ENCODE measurements around the gene VPS54.

The VPS54 gene

GRCh38 chr2:64040161-64040560 lies 20.9 kb upstream of the VPS54 start:
- no peak overlapping the region for H3K4me3 ChIP-seq (ENCODE audit: low read length)
- DNase-seq (ENCODE audit: low read depth), result no peak
- no peak for TF ChIP-seq CTCF (IDR thresholded peaks at IDR 0.05; ENCODE audit: insufficient read depth, low read depth, low read length, missing control alignments)

GRCh38 chr2:64036034-64036705 lies 16.9 kb upstream of the VPS54 start:
- no peak for TF ChIP-seq CTCF (IDR thresholded peaks at IDR 0.05; ENCODE audit: insufficient read depth, low read depth, low read length, missing control alignments)
- no peak overlapping the region for H3K4me3 ChIP-seq (ENCODE audit: low read length)
- peak; percentile 74 for DNase-seq (ENCODE audit: low read depth)

DNA sequence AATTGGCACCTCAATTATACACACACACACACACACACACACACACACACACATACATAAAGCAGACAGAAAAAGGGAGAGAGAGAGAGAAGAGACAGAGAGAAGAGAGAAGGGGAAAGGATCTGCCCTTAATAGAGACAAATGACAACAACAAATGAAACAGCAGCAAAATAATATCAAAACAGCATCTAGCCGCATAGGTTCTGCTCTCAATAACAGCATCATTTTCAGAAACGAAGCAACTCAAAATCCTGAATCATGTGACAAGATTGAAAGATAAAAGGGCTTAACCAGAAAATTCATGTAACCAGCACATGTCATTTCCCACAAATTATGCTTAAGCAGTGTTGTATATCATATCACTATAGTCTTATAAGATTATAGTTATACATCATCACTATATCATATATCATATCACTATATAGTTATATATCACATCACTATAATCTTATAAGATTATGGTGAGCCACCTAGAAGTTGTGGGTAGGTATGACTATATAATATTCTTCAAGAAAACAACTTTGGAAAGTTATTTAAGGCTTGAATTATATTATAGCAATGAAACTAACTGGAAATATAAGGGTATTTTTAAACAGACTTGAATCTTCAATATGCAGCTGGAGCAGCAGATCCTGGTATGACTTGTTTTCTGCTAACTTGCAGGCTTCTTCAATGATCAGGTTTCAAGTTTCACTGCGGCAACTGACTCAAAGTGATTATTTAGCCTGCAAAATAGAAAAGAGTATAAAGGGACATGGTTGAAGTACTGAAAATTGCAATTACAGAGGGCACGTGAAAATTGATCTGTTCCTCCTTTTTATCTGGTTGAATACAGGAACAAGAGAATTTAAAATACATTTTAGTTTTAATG lies 16.1 kb upstream of the VPS54 start:
- no peak for TF ChIP-seq CTCF (IDR thresholded peaks at IDR 0.05; ENCODE audit: insufficient read depth, low read depth, low read length, missing control alignments)
- peak; percentile 35 for DNase-seq (ENCODE audit: low read depth)
- H3K4me3 ChIP-seq (ENCODE audit: low read length), result no peak overlapping the region

GRCh38 chr2:64029116-64029665 lies 10.0 kb upstream of the VPS54 start:
- no peak overlapping the region for H3K4me3 ChIP-seq (ENCODE audit: low read length)
- DNase-seq (ENCODE audit: low read depth), result no peak
- no peak for TF ChIP-seq CTCF (IDR thresholded peaks at IDR 0.05; ENCODE audit: insufficient read depth, low read depth, low read length, missing control alignments)

DNA sequence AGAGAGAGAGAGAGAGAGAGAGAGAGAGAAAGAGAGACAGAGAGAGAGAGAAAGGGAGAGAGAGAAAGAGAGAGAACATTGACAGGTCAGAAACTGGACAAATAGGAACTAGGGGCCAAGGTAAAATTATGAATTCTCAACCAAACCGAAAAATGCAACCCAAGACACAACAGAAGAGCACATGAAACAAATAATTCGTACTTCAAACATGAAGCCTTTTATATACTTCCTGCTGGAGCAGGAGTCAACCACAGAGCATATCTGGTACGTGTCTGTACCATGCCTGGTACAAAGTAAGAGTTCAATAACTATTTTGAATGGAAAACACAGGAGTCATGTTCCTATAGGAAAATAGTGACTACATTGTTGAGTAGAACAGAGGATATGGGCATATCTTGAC lies 6.5 kb upstream of the VPS54 start:
- H3K4me3 ChIP-seq (ENCODE audit: low read length), result no peak overlapping the region
- no peak for TF ChIP-seq CTCF (IDR thresholded peaks at IDR 0.05; ENCODE audit: insufficient read depth, low read depth, low read length, missing control alignments)
- no peak for DNase-seq (ENCODE audit: low read depth)

DNA sequence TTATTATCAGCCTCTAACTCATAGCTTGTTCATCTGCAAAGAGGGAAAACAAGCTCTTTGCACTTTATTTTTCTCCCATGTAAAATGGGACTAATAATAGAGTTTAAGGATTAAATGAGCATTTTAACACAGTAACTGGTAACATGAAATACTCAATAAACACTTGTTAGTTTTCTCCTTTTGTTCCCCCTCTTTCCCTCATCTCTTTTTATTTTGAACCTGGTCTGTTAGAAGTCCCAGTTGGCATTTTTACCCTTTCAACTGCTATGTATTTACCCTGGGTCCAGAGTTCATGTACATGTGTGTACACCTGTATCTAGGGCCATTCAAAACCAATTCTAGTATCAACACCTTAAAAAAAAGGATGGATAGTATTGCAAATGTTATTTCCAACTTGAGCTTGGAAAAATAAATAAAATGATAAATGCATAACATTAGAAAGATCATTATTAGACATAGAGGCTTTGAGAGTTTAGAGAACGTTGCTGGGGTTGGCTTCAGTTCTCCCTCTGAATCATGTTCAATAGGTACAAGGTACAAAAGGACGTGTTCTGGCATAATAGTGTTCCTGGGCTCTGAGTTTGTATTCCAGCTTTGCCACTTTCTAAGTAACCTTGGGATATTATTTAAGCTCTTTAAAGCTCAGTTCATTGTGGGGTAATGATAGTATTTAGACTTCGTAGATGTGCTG lies 5.2 kb upstream of the VPS54 start:
- H3K4me3 ChIP-seq (ENCODE audit: low read length), result no peak overlapping the region
- TF ChIP-seq CTCF (IDR thresholded peaks at IDR 0.05; ENCODE audit: insufficient read depth, low read depth, low read length, missing control alignments), result no peak
- DNase-seq (ENCODE audit: low read depth), result no peak
